GM12891 (cell line): ENCODE measurements around the gene GALNT13.

ENCODE experiments used
- PAX5 ChIP-seq: IDR thresholded peaks from 2 replicates; pipeline ENCODE4 v1.6.1; 2011; ENCODE audit warnings: low read length, moderate library complexity, mild to moderate bottlenecking; ENCODE audit not compliant: insufficient read depth, severe bottlenecking
- POLR2A ChIP-seq: IDR thresholded peaks from 2 replicates; pipeline ENCODE4 v1.6.1; 2011; ENCODE audit warnings: low read depth, low read length, control low read depth
- POLR2AphosphoS5 ChIP-seq: IDR thresholded peaks from 2 replicates; pipeline ENCODE4 v1.6.1; 2011; ENCODE audit warnings: low read depth, low read length, control low read depth
- POU2F2 ChIP-seq: IDR thresholded peaks from 2 replicates; pipeline ENCODE4 v1.6.1; 2011; ENCODE audit warnings: low read depth, mild to moderate bottlenecking, control low read depth, low read length, moderate library complexity
- SPI1 ChIP-seq: IDR thresholded peaks from 2 replicates; pipeline ENCODE4 v1.6.1; 2011; ENCODE audit warnings: low read depth, low read length, control low read depth
- TAF1 ChIP-seq: IDR thresholded peaks from 2 replicates; pipeline ENCODE4 v1.6.1; 2011; ENCODE audit warnings: low read depth, low read length, control low read depth

- TF ChIP-seq POLR2A, result no peak
- TF ChIP-seq POLR2AphosphoS5, result no peak
- no peak for TF ChIP-seq SPI1
- TF ChIP-seq TAF1, result no peak
- no peak for TF ChIP-seq POU2F2
- no peak for TF ChIP-seq PAX5
Measured at GRCh38 chr2:154368153-154368552, 496.4 kb downstream of the GALNT13 start.
